ENCODE measurements around the gene CCDC149.

DNA sequence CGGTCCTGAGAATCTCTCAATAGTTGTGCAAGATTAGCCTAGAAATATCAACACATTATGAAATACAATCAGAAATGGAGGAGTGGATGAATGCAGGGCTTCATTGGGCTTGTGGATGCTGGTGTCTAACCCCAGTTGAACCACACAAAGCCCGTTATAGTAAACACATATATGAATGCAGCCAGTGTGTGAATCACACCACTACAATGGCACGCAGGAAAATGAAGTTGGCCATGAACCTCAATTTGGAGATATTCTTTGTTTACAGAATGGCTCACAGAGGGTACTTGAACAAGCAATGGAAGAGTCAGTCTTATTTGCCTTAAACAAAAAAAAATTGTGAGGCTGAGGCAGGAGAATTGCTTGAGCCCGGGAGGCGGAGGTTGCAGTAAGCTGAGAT lies 59.7 kb downstream of the CCDC149 start:
- TF ChIP-seq, protein P1, sequence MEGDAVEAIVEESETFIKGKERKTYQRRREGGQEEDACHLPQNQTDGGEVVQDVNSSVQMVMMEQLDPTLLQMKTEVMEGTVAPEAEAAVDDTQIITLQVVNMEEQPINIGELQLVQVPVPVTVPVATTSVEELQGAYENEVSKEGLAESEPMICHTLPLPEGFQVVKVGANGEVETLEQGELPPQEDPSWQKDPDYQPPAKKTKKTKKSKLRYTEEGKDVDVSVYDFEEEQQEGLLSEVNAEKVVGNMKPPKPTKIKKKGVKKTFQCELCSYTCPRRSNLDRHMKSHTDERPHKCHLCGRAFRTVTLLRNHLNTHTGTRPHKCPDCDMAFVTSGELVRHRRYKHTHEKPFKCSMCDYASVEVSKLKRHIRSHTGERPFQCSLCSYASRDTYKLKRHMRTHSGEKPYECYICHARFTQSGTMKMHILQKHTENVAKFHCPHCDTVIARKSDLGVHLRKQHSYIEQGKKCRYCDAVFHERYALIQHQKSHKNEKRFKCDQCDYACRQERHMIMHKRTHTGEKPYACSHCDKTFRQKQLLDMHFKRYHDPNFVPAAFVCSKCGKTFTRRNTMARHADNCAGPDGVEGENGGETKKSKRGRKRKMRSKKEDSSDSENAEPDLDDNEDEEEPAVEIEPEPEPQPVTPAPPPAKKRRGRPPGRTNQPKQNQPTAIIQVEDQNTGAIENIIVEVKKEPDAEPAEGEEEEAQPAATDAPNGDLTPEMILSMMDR (IDR thresholded peaks at IDR 0.05; ENCODE audit: insufficient read depth, low read depth, low read length), result no peak
- TF ChIP-seq EZH2 (IDR thresholded peaks at IDR 0.05; ENCODE audit: insufficient read depth, low read length), result no peak

Data from astrocyte (in vitro differentiated cells and primary cell).